Stimulated activated naive B cell treated with anti-CD40 and anti-IgM and Interleukin-4, amounts not matched to agents 10 μg/mL and 1 μg/mL and 100 μg/mL, for 72 hours (primary cell): ENCODE results near the gene FABP7.

Source experiments
- ATAC-seq, 2 donors: fragments of 150-1000 bp; cut with Tn5 transposase; replicated peaks; 2 replicates each; pipeline ENCODE4 v1.10.0; 2021; ENCODE audit warnings: moderate library complexity in 1 of 2
- DNase-seq: peaks from one replicate; pipeline ENCODE4 v3.0.0; 2021
- H3K27ac Mint-ChIP-seq: one replicate; pipeline ENCODE4 v1.8.0; 2022; ENCODE audit warnings: mild to moderate bottlenecking, mixed read lengths
- H3K27me3 Mint-ChIP-seq, 2 donors: one replicate each; pipeline ENCODE4 v1.8.0; 2022; ENCODE audit warnings: mixed read lengths in 2 of 2
- H3K36me3 Mint-ChIP-seq, 2 donors: one replicate each; pipeline ENCODE4 v1.8.0; 2022; ENCODE audit warnings: mixed read lengths in 2 of 2, mild to moderate bottlenecking in 1 of 2
- H3K4me1 Mint-ChIP-seq, 2 donors: one replicate each; pipeline ENCODE4 v1.8.0; 2022; ENCODE audit warnings: mixed read lengths in 2 of 2, mild to moderate bottlenecking in 1 of 2
- H3K4me3 Mint-ChIP-seq, 2 donors: one replicate each; pipeline ENCODE4 v1.8.0; 2022; ENCODE audit warnings: mild to moderate bottlenecking in 2 of 2, mixed read lengths in 2 of 2, moderate library complexity in 1 of 2
- H3K9me3 Mint-ChIP-seq, 2 donors: one replicate each; pipeline ENCODE4 v1.8.0; 2022; ENCODE audit warnings: mixed read lengths in 2 of 2, mild to moderate bottlenecking in 1 of 2

FABP7 gene

DNA sequence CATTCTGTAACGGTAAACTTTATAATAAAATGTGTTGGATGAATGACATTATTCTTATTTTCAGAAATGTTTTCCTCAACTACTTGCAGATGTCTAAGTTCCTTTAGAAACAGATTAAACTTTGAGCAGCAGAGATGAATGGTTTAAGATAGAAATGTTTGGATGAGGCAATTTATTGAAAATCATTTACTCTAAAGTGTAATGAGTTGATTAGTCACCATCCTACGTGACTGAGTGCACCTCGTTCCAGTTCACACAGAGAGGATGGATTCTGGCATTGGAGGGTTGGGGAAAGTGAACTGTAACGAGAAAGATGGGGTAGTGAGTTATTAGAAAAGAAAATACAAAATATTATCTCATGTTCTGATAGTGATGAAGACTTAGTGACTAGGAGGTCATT, 38.2 kb downstream of the FABP7 start:
- Mint-ChIP-seq H3K9me3 (no peaks in the 10 kb centered on the region), H3K4me1 (no peaks in the 10 kb centered on the region), H3K27ac (no peak overlapping the region), H3K36me3 (no peaks in the 10 kb centered on the region), H3K4me3 (no peak overlapping the region), H3K27me3 (no peaks in the 10 kb centered on the region)
- DNase-seq: no peak
- ATAC-seq: no peak

- DNase-seq (no peak), ATAC-seq (no peak)
- Mint-ChIP-seq H3K9me3 (no peaks in the 10 kb centered on the region), H3K27me3 (no peaks in the 10 kb centered on the region), H3K27ac (no peak overlapping the region), H3K36me3 (no peaks in the 10 kb centered on the region), H3K4me3 (no peak overlapping the region), H3K4me1 (no peaks in the 10 kb centered on the region)
These were observed 39.4 kb downstream of the FABP7 start for GRCh38 chr6:122818866-122819265.

- no peaks in the 10 kb centered on the region for H3K27me3 Mint-ChIP-seq
- H3K4me1 Mint-ChIP-seq: no peaks in the 10 kb centered on the region
- H3K9me3 Mint-ChIP-seq: no peaks in the 10 kb centered on the region
- H3K36me3 Mint-ChIP-seq: no peaks in the 10 kb centered on the region
- DNase-seq (no peak), ATAC-seq (no peak)
- no peak overlapping the region for H3K4me3 Mint-ChIP-seq
- no peak overlapping the region for H3K27ac Mint-ChIP-seq
These were observed 41.6 kb downstream of the FABP7 start for GRCh38 chr6:122821095-122821494.

DNA sequence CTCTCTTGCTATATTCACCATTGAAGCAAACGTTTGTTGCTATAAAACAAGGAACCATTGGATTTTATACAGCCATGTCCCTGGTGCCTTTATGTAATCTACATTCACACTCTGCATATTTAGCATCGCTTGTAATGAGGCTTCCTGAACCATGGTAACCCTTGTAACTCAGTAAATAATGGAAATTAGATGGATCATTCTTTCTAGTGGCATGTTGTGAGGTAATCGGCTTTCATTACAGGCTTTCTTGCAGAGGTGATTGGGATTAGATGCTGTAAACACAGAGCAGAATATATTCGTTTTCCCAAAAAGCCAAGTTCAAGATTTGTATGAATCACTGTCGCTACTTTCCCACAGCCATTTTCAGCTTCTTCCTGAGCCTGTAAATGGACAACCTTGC, 45.6 kb downstream of the FABP7 start:
- no peak overlapping the region for H3K27ac Mint-ChIP-seq
- DNase-seq (no peak), ATAC-seq (no peak)

DNA sequence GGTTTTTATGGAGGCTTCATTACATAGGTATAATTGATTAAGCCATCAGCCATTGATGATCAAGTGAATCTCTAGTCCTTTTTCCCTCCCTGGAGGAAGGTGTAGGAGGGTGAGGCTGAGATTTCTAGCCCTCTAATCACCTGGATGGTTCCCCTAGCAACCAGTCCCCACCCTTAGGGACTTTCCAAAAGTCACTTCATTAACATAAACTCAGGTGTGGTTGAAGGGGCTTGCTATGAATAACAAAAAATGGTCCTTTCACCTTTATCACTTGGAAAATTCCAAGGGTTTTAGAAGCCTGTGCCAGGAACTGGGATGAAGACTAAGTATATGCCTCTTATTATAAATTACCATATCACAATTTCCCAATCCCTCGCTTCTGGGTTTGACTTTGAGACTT, 49.9 kb downstream of the FABP7 start:
- DNase-seq (no peak), ATAC-seq (no peak)
- Mint-ChIP-seq H3K27me3 (peaks cover 0 to 5% of the 10 kb centered on the region in 2 donors), H3K9me3 (no peaks in the 10 kb centered on the region), H3K4me3 (no peak overlapping the region), H3K4me1 (no peaks in the 10 kb centered on the region), H3K27ac (no peak overlapping the region), H3K36me3 (no peaks in the 10 kb centered on the region)

More for the DNA sequence above, 45.6 kb downstream of the FABP7 start:
- no peaks in the 10 kb centered on the region for H3K9me3 Mint-ChIP-seq
- no peak overlapping the region for H3K4me3 Mint-ChIP-seq
- H3K36me3 Mint-ChIP-seq: no peaks in the 10 kb centered on the region
- H3K27me3 Mint-ChIP-seq: no peaks in the 10 kb centered on the region
- no peaks in the 10 kb centered on the region for H3K4me1 Mint-ChIP-seq

DNA sequence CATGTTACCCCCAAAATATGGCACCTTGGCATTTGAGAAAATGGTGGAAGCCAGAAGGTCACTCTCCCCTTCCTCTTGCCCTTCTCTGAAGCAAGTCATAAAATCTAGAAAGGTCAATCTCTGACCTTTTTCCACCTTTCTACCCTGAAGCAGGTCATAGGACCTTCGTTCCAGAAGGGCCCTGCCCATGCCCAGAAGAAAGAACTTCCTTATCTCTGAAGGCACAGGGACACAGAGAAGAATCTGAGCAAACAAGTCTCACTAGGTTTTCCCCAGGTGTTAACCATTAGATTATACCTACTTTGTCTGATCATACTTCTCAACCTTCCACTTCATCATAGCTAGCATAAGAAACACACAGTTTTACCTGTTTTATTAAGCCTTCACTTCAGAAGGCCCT, 52.0 kb downstream of the FABP7 start:
- Mint-ChIP-seq H3K27ac (no peak overlapping the region), H3K27me3 (peaks cover 3 to 5% of the 10 kb centered on the region in 2 donors), H3K4me1 (no peaks in the 10 kb centered on the region), H3K9me3 (no peaks in the 10 kb centered on the region), H3K4me3 (no peak overlapping the region), H3K36me3 (no peaks in the 10 kb centered on the region)
- no peak for DNase-seq
- no peak for ATAC-seq

- DNase-seq: no peak
- H3K9me3 Mint-ChIP-seq: no peaks in the 10 kb centered on the region
- no peak for ATAC-seq
- no peaks in the 10 kb centered on the region for H3K4me1 Mint-ChIP-seq
- H3K27ac Mint-ChIP-seq: no peak overlapping the region
- peaks cover 4 to 5% of the 10 kb centered on the region in 2 donors for H3K27me3 Mint-ChIP-seq
- H3K4me3 Mint-ChIP-seq: no peak overlapping the region
- no peaks in the 10 kb centered on the region for H3K36me3 Mint-ChIP-seq
These were observed 52.9 kb downstream of the FABP7 start for GRCh38 chr6:122832459-122832858.

DNA sequence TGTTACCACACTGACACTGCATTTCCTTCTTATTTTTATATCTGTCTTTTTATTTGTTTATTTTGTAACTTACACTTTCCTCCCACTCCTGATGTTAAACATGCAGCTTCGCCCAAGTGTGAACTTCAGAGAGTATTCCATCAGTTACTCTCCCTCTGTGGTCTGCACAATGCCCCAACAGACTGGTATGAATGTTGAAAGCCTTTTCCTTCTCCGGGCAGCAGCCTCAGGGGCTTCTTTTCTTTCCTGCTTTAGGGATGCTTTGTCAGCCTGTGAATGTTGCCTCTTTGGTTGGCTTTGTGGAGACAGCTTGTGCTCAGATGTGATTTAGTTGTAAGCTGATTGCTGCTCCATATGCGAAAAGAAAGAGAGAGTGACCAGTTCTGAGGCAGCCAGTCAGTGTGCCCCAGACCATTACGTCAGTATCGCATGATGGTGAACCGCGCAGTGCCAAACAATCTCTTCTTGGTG, 53.5 kb downstream of the FABP7 start:
- H3K4me3 Mint-ChIP-seq: no peak overlapping the region
- H3K27ac Mint-ChIP-seq: no peak overlapping the region
- no peaks in the 10 kb centered on the region for H3K9me3 Mint-ChIP-seq
- no peaks in the 10 kb centered on the region for H3K36me3 Mint-ChIP-seq
- H3K4me1 Mint-ChIP-seq: no peaks in the 10 kb centered on the region
- no peak for DNase-seq
- ATAC-seq: no peak
- peaks cover 4 to 5% of the 10 kb centered on the region in 2 donors for H3K27me3 Mint-ChIP-seq
